NT2/D1 (cell line): ENCODE measurements around the gene KIAA0319L.

Source experiments
- SUZ12 ChIP-seq: IDR thresholded peaks from 2 replicates; pipeline ENCODE4 v1.6.1; 2011; ENCODE audit not compliant: insufficient read length, insufficient read depth; ENCODE audit errors: extremely low read depth
- YY1 ChIP-seq: IDR thresholded peaks from 2 replicates; pipeline ENCODE4 v1.6.1; 2011; ENCODE audit not compliant: insufficient read length, insufficient read depth
- ZNF274 ChIP-seq: IDR thresholded peaks from 2 replicates; pipeline ENCODE4 v1.6.1; 2011; ENCODE audit warnings: mild to moderate bottlenecking, low read depth, low read length

DNA sequence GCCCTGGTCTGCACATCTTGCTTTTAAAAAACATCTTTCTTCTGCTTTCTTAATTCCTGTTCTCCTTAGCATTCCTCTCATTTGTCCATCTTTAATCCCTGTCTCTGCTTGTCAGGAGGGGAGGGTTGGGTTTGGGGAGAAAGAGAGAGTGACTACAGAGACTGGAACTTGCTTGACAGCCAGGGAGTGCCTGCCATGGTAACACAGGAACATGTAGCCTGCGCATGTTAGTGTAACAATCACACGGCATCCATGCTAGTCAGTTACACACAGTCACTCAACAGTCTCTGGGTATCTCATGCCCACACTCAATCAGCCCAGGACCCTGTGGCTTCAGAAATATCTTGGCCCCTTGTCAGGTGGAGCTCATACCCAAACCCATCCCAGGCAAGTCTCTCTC is 15.1 kb upstream of the KIAA0319L start:
- TF ChIP-seq ZNF274, result no peak
- TF ChIP-seq YY1, result no peak
- no peak for TF ChIP-seq SUZ12
